BJ (cell line): ENCODE results near the gene ABCC1. TPM values are rescaled to one million over a fixed set of nuclear protein-coding genes. Genes with fewer than 3 reads are reported as not detected.

Experiments
- CTCF ChIA-PET: fragments of 350-600 bp; formaldehyde crosslinking; extraction: SDS; loops from one replicate; lab custom pipeline; 2021; ENCODE audit warnings: antibody characterized with exemption, inconsistent platforms; lab: Yijun Ruan, JAX
- POLR2A ChIA-PET: fragments of 300-600 bp; sonication (Branson Sonifier 250); formaldehyde crosslinking; extraction: SDS; loops from one replicate; lab custom pipeline; 2021; ENCODE audit warnings: antibody characterized with exemption; lab: Charles Lee
- DNase-seq: peaks from one replicate; pipeline ENCODE4 v3.0.0-alpha.2; 2011; ENCODE audit warnings: low read depth
- H3K27me3 ChIP-seq: 2 replicates; pipeline ENCODE4 v1.6.0; 2011; ENCODE audit warnings: low read length; ENCODE audit not compliant: control insufficient read depth, insufficient read depth
- H3K36me3 ChIP-seq: 2 replicates; pipeline ENCODE4 v1.5.1; 2011; ENCODE audit warnings: low read length; ENCODE audit not compliant: control insufficient read depth, insufficient read depth
- H3K4me3 ChIP-seq: 2 replicates; pipeline ENCODE4 v1.5.1; 2011; ENCODE audit warnings: low read depth, mild to moderate bottlenecking, control low read depth, low read length
- polyA plus RNA-seq: library from polyadenylated mRNA; depleted of rRNA; stranded (reverse); fragments of >200 nt; gene quantifications from 2 replicates; pipeline ENCODE4 v1.2.3, GENCODE V29; 2011
- TF ChIP-seq, protein P1 (sequence below): IDR thresholded peaks from 2 replicates; pipeline ENCODE4 v1.5.1; 2011; ENCODE audit warnings: low read depth, mild to moderate bottlenecking, control low read depth, inconsistent platforms, low read length, moderate library complexity; ENCODE audit not compliant: insufficient read depth

The ABCC1 gene
- polyA plus RNA-seq, 1 experiment: 27.3 TPM

DNA sequence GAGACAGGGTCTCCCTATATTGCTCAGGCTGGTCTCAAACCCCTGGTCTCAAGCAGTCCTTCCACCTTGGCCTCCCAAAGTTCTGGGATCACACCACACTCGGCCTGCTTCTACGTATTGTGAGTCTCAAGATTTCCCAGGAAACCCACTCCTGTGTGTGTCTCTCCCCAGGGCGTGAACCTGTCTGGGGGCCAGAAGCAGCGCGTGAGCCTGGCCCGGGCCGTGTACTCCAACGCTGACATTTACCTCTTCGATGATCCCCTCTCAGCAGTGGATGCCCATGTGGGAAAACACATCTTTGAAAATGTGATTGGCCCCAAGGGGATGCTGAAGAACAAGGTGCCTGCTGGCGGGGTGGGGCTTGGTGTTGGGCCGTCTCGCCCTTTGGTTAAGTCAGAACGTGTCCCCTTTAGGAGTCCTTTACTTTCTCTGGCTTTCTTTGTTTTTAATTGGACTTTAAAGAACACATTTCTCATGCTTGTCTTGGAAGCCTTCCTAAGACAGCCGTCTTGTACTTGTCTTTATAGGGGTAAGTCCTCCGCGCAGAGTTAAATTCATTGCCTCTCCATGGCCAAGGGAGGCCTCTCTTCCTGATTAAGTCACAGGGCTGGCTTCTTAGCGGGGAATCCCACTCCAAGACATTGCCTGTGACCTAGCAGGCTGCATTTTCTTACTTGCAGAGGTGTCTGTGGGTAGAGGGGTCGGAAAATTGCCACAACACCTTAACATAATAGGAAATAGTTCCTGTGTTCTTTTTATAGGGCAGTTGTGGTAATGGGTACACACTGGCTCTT is 137.4 kb downstream of the ABCC1 start:
- DNase-seq: no peak
- TF ChIP-seq, protein P1, sequence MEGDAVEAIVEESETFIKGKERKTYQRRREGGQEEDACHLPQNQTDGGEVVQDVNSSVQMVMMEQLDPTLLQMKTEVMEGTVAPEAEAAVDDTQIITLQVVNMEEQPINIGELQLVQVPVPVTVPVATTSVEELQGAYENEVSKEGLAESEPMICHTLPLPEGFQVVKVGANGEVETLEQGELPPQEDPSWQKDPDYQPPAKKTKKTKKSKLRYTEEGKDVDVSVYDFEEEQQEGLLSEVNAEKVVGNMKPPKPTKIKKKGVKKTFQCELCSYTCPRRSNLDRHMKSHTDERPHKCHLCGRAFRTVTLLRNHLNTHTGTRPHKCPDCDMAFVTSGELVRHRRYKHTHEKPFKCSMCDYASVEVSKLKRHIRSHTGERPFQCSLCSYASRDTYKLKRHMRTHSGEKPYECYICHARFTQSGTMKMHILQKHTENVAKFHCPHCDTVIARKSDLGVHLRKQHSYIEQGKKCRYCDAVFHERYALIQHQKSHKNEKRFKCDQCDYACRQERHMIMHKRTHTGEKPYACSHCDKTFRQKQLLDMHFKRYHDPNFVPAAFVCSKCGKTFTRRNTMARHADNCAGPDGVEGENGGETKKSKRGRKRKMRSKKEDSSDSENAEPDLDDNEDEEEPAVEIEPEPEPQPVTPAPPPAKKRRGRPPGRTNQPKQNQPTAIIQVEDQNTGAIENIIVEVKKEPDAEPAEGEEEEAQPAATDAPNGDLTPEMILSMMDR: no peak
- peaks cover 46% of the 10 kb centered on the region for H3K36me3 ChIP-seq

DNA sequence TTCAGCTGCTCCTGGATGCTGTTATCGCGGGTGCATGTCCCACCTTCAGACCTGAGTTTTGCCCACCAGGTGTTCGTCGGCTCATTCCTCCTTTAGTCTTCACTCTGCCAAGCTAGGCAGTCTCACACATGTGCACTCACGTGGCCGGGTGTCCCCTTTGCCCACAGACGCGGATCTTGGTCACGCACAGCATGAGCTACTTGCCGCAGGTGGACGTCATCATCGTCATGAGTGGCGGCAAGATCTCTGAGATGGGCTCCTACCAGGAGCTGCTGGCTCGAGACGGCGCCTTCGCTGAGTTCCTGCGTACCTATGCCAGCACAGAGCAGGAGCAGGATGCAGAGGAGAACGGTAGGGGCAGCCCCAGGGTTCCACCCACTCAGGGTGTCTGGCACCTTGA is 140.8 kb downstream of the ABCC1 start:
- TF ChIP-seq, protein P1: no peak
- H3K4me3 ChIP-seq: no peak overlapping the region
- DNase-seq: no peak
- ChIA-PET CTCF (interaction anchor here (0.8 kb wide), 1 partner anchor 38 kb away, joined by 3 read pairs; no protein-coding TSS in a partner anchor), POLR2A (no interaction called here)
- peaks cover 30% of the 10 kb centered on the region for H3K36me3 ChIP-seq
- no peaks in the 10 kb centered on the region for H3K27me3 ChIP-seq

More for the DNA sequence above, 137.4 kb downstream of the ABCC1 start:
- H3K4me3 ChIP-seq: no peak overlapping the region
- CTCF ChIA-PET: no interaction called here
- POLR2A ChIA-PET: no interaction called here
- no peaks in the 10 kb centered on the region for H3K27me3 ChIP-seq

DNA sequence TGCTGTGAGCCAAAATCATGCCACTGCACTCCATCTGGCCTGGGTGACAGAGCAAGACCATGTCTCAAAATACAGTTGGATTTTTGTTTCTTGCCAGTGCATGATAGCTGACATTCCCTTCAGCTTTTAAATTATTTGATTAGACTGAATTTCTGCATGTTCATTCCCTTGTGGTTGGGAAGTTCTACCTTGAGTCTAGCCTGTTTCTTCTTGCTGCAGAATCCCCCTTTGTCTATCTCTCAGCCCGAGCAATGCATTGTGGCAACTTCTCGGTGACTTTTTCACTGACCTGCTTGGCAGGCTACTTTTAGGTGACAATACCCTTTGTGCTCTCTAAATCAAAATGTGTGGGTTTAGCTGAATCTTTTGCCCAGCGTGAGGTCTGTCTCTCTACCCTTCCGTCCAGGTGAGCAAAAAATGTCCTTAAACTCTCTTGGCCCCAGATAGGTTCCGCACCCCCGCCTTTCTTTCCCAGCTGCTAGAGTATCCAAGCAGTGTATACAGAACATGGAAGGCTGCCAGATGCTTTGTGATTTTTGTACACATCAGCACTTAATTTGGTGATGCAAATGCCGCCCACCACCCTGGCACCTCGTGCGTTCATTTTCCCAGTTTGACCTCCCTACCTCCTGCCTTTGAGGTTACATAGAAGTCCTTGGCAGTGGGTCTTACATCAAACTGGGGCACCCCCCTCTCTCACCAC is 143.7 kb downstream of the ABCC1 start:
- CTCF ChIA-PET: interaction anchor here (0.5 to 1.3 kb wide), 2 partner anchors 13 to 449 kb away, joined by 3 to 6 read pairs; no protein-coding TSS in a partner anchor

DNA sequence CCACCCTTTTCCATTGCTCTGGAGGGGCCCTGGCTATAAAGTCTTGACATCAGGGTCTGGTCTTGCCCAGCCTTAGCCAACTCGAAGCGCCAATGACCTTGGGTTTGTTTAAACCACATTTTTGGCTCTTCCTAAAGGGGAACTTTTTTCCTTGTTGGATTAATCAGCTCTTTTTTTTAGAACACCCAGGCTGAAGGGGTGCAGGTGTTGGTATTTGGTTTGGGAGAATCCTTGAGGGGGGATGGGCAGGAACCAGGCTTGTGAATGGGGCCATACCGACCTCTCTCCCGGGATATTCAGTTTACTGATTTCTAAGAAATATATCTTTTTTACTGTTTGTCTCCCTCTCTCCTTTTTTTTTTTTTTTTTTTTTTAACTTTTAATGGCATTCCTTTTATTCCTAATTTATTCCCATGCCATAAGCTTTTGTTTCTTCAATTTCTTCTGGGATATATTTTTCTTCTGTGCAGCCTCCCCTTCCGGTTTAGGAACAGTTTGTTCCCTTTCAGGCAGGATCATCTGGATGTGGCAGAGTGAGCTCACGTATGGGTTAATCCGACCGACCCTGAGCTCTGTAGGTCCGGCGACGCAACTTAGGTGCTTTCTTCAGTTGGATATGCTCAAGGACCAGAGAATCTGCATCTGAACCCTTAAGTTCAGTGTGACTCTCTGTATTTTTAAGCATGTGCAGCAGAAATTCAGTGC is 144.4 kb downstream of the ABCC1 start:
- ChIA-PET POLR2A (no interaction called here), CTCF (interaction anchor here (1.3 kb wide), 1 partner anchor 14 kb away, joined by 6 read pairs; no protein-coding TSS in a partner anchor)
- Histone ChIP-seq H3K36me3 (peaks cover 18% of the 10 kb centered on the region), H3K4me3 (no peak overlapping the region), H3K27me3 (no peaks in the 10 kb centered on the region)
- DNase-seq: no peak
- TF ChIP-seq, protein P1: no peak

More for the DNA sequence above, 143.7 kb downstream of the ABCC1 start:
- POLR2A ChIA-PET: no interaction called here
- Histone ChIP-seq H3K36me3 (peaks cover 16% of the 10 kb centered on the region), H3K4me3 (no peak overlapping the region), H3K27me3 (no peaks in the 10 kb centered on the region)
- TF ChIP-seq, protein P1: no peak
- no peak for DNase-seq

DNA sequence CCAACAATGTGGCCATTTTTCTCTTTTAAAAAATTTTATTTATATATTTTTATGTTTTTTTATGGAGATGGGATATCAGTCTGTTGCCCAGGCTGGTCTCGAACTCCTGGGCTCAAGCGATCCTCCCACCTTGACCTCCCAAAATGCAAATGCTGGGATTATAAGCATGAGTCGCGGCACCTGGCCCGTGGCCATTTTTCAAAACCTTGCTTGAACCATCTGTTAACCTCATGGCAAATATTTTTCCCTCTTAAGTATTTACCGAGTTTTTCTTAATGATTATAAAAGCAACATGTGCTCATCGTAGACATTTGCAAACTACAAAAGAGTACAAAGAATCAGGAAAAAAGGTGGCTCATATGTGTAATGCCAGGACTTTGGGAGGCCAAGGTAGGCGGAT is 146.2 kb downstream of the ABCC1 start:
- Histone ChIP-seq H3K27me3 (no peaks in the 10 kb centered on the region), H3K4me3 (no peak overlapping the region), H3K36me3 (peaks cover 13% of the 10 kb centered on the region)
- ChIA-PET CTCF (interaction anchor here (1.0 to 1.3 kb wide), 3 partner anchors 15 to 21 kb away, joined by 4 to 5 read pairs (median 4); no protein-coding TSS in a partner anchor), POLR2A (no interaction called here)
- no peak for DNase-seq
- TF ChIP-seq, protein P1: no peak
